DMS79 (cell line): ENCODE results near the gene EID1.
"Not testable (repeated sequence)": the region's sequence is repeated elsewhere in the genome, so short reads cannot be mapped to it uniquely, and the experiment has no call there.

Experiments
- DNase-seq: peaks from one replicate; lab custom pipeline; 2025; lab: John Stamatoyannopoulos, UW

Gene EID1, protein sequence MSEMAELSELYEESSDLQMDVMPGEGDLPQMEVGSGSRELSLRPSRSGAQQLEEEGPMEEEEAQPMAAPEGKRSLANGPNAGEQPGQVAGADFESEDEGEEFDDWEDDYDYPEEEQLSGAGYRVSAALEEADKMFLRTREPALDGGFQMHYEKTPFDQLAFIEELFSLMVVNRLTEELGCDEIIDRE

DNA sequence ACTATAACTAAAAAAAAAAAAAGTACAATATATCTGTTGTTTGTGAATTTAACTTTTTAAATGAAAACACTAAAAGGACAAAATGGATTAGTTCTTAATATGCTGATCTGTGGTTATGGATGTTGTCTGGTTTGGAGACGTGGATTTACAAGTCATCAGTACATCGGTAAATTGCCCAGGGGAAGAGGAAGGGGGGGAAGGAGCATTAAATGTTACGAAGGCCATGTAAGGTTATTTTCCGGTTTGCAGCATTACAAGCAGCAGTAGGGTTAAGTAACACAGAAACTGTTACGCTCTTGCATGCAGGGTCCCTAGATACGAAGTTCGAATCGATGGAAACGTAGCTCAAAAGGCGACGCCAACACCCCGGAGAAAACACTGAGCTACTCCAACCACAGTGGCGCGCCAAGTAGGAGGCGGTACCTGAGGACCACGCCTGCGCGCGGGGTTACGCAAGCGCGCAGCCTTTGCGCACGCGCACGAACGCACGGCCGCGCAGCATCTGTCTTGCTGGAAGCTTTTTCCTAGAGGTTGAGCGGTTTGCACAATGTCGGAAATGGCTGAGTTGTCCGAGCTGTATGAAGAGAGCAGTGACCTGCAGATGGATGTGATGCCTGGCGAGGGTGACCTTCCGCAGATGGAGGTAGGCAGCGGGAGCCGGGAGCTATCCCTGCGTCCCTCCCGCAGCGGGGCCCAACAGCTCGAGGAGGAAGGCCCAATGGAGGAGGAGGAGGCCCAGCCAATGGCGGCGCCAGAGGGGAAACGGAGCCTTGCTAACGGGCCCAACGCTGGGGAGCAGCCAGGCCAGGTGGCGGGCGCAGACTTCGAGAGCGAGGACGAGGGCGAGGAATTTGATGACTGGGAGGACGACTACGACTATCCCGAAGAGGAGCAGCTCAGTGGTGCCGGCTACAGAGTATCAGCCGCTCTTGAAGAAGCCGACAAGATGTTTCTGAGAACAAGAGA, at the start of gene EID1:
TSS of gene EID1 (plus strand) at position 505 of the 966 bp plus-strand sequence. CDS start at position 548, 43 bp downstream.
- DNase-seq, result peak; percentile 37

DNA sequence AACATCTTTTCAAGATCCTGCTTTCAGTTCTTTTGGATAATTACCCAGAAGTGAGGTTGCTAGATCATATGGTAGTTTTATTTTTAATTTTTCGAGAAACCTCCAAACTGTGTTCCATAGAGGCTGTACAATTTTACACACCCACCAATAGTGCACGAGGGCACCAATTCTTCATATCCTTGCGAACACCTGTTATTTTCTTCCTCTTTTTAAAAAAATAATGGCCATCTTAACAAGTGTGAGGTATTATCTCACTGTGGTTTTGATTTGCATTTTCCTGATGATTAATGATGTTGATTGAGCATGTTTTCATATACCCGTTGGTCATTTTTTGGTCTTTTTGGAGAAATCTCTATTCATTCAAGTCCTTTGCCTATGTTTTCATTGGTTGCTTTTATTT, 49.5 kb upstream of the EID1 start:
- no peak for DNase-seq

DNA sequence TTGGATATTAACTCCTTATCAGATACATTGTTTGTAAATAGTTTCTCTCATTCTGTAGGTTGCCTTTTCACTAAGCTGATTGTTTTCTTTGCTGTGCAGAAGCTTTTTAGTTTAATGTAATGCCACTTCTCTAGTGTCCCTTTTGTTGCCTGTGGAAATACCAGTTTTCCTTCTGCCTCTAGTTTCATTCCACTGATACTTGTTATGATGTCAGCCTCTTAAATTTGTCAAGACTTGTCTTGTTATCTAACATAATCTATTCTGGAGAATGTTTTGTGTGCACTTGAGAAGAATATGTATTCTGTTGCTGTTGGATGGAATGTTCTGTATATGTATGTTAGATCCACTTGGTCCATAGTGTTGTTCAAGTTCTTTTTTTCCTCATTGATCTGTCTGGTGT, 49.0 kb upstream of the EID1 start:
- DNase-seq, result no peak

DNA sequence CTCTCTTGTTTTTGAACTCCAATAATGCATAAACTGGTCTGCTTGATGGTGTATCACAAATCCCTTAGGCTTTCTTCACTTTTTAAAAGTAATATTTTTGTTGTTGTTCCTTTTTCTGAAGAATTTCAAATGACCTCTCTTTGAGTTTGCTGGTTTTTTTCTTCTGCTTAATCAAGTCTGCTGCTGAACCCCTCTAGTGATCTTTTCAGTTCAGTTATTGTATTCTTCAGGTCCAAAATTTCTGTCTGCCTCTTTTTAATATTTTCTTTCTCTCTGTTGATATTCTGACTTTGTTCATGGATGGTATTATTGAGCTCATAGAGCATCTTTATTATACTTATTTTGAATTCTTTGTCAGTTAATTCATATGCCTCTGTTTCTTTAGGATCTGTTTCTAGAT, 45.3 kb upstream of the EID1 start:
- no peak for DNase-seq

DNA sequence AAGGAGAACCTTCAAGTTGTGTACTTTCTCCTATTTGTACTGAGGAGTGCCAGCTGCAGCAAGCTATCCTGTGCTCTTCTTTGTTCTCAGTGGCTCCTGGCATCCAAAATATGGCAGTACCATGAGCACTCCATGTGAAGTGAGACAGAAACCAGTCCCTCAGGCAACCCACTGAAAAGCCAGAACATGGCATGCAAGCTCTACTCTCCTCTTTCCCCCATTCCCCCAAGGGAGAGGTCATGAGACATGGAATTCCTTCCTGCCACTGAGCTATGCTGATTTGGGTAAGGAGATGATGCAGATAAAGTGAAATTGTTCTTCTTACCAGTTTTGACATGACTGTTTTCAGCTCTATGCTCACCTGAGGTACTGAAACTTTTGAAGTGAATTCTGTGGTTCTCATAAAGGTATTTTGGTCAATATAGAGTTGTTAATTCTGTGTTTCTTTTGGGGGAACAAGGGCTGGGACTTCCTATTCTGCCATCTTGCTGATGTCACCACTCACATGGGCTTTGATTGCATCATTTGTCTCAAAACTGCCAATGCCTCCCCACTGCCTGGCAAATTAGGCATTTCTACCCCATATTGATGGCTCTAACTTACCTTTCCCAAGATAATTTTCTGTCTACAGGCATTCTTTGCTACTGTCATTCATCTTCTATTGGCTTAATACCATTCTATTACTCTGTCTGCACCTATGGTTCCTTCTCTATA, 44.3 kb upstream of the EID1 start:
- no peak for DNase-seq

DNA sequence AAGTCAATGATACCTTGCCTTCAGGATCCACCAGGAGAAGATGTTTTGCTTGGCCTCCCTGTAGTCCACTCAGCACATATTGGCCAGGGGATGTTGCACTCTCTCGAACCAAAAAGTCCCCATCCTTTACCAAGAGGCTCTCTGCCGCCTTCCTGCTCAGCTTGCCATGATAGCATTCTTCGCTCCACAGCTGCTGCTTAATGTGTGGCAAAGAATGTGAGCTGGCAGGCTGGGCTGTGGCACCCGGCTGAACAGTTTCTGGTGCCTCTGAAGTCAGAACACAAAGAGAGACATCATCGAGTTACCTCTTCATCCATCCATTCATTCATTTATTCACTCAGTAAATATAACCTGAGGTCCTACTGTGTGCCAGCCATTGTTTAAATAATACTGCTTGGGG, 43.2 kb upstream of the EID1 start:
- DNase-seq, result no peak

DNA sequence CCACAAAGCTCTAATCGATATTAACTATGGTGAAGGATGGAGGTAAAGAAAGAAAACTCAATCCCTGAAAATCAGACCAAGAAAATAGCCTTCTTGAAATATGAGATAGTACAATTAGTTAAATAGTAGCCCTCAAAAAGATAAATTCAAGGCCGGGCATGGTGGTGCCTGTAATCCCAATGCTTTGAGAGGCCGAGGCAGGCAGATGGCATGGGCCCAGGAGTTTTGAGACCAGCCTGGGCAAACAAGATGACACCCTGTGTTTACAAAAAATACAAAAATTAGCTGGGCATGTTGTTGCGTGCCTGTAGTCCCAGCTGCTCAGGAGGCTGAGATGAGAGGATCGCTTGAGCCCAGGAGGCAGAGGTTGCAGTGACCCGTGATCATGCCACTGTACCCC, 35.4 kb upstream of the EID1 start:
- DNase-seq, result no peak

DNA sequence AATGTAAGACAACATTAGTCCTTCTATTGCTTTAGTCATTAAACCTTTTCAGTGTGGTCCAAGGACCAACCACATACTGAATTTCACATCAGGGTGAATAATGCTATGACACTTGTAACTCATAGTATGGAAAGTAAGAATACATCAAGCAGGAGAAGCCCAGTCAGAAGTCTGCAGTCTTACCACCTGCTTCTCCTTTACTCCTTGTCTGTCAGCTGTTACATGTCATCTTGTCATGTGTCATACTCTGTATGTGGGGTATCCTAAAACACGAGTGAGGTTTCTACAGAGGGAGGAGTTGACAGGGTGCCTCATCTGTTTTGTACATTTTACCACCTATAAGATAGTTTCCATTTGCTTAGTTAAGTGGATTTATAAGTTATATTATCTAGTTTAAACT, 32.8 kb upstream of the EID1 start:
- DNase-seq, result no peak

DNA sequence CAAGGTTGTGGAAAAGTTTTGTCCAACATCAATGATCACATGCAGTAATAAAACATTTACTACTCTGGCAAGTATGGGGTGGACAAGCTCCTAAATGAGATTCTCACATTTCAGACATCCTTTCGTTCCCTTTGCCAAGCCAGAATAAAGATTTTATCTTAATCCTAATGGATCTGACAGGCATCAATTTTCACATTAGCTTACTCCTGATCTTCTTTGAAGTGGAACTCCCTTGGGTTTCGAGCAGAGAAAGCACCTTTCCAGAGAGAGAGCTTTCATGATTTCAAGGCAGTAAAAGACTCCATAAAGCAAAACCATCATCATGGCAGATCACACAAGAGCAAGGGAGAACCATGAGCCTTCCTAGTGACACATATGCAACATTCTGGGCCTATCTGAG, 27.3 kb upstream of the EID1 start:
- no peak for DNase-seq

DNA sequence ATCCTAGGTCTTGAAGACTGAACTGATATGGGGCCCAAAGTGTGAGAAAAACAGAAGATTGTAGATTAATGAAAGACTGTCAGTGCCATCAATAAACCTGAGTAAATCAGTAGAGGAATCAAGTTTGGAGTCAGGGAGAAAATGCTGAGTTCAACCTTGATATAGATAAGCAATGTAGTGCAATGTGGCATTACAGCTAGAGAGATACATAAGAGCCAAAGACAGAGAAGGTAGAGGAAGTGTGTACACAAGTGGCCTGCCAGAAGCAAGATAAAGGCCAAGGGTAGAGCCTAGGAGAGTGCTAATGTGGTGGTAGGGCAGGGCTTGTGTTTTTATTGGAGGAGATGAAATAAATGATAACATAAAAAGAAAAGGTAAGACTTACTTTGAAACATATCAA, 26.0 kb upstream of the EID1 start:
- no peak for DNase-seq

DNA sequence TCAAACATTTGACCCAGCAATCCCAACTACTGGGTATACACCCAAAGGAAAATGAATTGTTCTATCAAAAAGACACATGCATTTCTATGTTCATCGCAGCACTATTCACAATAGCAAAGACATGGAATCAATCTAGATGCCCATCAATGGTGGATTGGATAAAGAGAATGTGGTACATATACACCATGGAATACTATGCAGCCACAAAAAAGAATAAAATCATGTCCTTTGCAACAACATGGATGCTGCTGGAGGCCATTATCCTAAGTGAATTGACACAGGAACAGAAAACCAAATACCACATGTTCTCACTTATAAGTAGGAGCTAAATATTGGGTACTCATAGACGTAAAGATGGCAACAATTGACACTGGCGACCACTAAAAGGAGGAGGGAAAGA, 23.5 kb upstream of the EID1 start:
- DNase-seq, result not testable (repeated sequence)

DNA sequence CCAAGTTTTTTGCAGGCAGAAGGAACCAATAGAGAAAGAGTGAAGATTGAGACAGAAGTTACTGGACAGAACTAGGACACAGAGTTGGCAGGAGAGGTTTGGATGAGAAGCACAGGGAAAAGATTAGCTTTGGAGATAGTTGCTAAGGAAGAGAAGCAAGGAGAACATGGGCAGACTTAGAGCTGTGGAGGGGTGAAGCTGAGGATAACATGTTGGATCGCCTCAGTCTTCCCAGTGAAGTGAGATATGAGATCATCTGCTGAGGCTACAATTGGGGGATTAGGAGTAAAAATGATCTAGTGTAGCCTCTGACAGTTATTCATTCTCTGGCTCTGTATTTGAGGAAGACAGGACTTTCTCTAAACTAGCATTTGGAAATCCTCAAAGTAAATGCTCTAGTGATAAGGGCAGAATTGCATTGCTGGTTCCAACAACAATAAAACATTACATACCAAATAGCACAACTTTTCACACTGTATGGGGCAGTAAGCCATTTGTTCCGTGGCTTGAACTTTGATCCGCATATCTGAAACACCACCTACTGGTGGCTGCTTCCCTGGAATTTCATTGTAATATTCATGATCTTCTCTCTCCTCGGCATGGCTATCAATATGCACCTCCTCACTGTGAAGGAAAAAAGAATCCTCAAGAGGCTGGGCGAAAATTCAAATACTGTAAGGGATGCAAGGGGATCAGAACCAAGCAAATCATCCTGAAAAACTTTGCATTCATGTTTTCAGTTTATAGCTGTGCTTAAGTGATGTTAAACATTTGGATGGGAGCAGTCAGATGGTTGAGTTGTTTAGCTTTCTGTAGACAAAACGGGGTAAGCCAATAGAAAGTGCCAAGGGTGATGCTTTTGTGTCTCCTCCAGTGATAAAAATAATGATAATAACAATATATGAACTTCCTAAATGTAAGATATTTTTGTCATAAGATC, 22.2 kb upstream of the EID1 start:
- no peak for DNase-seq

DNA sequence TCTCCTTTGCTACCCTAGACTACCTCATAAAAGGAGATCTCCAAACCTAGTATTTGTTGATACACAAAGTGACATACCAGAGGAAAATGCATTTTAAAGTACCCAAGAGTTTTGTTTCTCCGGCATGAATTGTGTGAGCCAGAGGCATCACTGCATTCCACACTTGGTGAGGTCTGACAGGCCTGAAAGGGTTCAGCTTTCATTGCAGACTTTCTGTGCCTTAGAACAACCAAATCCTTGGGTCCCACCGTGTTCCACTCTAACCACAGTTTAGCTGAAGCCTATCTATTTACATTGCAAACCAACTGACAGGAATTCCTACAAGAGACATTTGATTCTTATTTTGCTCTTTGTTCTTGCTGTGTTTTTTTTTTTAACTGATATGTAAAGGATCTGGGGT, 21.0 kb upstream of the EID1 start:
- DNase-seq, result no peak

DNA sequence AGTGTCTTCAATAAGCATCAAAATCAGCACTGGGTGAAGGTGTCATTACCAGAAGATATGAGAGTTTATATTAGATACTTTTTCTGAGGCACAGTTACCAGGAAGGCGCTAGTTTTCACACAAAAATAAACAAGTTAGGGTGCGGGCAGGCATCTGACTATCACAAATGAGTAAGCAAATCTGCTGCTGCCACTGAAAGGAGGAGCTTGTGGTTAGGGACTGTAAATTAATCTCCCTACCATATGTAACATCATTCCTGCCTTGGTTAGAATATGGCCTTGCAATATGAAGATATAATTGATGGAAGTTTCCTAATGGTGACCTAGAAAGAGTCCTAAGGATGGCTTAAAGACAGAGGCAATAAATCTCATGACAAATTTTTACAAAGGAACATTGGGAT, 19.5 kb upstream of the EID1 start:
- no peak for DNase-seq

DNA sequence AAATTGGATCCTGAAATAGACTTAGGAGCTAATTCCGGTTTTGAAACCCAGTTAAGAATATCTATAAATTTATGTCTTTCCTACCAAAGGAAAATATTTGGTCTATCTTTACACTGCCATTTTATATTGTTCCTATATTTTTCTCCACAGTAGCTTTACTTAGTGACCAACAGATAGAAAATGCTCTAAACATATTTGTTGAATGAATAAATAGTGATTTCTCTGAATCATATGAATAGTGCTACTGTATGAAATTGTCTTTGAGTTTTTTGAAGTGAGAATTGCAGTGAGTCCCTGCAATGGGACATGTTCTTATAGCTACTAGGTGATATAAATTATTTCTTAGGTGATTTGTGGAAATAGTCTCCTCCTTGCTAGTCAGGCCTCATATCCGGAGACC, 18.5 kb upstream of the EID1 start:
- DNase-seq, result no peak

DNA sequence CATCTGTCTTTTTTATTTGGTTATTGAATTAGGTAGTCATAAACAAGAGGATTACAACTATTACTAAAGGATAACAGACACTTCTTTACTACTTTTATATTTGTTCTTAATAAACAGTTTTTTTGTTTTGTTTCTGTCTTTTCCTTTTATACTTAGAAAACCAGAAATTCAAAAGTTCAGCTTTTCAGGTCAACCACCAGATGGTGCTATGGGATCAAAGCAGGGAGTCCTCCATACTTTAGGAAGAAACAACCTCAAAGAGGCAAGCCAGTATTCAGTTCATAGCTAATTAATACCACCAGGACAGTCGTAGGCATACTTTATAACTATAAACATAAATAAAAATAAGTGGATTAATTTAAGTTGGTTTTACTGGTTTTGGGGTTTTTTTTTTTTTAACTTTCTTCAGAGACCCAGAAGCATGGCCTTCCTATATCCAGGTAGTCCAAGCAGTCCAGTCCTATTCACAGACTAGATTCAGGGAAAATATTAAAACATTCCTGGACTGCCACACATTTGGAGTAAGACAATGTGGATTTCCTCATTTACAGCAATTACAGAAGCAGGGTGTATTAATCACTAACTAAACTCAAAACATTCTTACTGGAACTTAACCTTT, 16.0 kb upstream of the EID1 start:
- no peak for DNase-seq

DNA sequence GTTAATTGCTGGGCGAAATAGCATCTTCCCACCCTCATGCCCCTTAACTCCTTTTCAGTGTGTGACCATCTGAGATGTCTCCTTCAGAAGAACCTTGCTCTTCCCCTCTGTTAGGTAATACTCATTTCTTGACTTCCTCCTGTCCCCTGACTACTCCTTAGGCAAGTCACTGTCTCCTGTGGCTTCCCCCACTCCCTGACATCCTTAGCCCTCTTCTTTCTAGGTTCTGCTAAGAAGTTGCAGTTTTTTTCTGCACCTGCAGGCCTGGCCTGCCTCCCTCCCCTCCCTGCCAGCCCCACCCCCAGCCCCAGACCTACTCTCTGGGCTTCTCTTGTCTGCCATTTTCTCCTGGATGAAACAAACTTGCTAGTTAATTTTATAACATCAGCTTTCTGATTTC, 15.2 kb upstream of the EID1 start:
- no peak for DNase-seq

DNA sequence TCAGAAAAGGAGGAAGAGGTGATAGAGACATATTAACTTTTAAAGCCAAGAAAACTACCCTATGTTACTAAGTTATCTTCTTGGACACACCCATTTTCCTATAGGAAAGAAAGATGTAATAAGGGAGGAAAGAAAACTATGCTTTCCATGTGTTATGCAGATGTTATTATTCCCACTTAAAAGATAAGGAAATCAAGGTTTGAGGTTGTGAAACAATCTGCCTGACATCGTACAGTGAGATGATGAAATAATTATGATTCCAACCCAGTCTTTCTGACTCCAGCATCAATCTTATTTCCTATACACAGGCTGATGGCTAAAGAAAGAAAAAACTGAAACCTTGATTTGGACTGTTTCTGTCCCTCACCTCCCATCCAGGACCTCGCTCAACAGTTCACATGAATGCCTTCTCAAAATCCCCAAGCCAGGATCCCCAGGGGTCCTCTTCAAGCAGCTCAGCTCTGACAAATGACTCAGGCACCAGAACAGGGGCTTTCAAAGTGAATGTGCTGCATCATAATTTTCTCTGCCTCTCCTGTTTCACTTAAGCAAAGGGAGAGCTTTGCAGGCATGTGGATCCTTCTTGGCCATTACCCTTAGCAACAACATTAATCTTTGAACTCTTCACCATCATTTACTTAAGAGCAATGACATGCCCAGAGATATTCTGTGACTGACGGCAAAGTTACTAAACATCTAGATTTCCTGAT, 12.4 kb upstream of the EID1 start:
- DNase-seq, result no peak

DNA sequence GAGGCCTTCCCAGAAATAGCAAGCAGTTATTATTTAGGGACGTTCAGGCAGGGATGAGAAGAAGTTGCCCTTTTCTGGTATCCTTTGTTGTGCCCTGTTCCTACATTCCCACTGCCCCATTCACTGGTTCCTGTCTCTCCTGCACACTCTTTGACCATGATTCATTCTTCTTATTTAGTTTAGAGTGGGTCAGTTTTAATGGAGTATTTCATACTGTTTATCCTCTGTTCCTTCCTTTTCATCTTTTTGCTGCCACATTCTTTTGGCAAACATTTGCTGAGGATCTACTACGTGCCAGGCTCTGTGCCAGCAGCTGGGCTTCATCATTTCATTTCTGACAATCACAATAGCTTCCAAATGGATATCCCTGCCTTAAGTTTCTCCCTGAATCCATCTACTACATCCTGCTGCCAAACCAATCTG, 11.8 kb upstream of the EID1 start:
- no peak for DNase-seq

DNA sequence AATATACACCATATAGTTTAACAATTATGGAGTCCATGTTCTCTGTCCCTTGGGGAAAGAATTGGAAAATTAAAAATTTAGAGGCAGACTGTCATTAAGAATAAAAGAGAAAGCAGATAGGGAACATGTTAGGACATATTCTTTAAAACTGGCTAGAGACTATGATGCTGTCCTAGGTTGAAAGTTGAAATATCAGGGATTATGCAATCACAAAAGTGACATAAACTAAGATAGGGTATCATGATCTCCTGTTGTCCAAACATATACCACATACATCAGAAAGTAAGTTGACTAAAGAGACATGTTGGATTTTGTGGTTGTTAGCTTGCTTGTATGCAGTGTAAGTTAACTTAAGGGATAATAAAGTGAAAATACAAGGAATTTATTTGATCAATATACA, 9.9 kb upstream of the EID1 start:
- no peak for DNase-seq

DNA sequence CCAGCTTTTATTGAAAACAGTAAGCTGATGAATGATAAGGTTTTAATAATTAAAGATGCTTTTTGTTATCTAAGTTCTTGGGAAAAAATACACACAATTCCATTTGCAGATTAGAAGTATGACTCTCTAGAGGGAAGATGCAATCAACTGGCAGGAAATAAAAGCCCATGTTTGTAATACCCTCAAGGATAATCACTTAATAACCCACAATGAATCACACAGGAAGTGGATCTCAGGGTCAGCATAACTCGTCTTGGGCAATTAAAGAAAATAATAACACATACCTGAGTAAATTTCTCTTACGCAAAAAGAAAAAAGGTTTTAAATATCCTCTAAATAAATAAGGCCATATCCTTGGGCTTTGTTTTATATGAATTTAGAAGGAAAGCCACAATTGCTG, 9.4 kb upstream of the EID1 start:
- no peak for DNase-seq
